Endothelial cell (in vitro differentiated cells): ENCODE data around the gene NEDD1. TPM values are rescaled to one million over a fixed set of nuclear protein-coding genes. Genes with fewer than 3 reads are reported as not detected.

Source experiments
- DNase-seq: peaks from one replicate; pipeline ENCODE4 v3.0.0; 2021; ENCODE audit warnings: low spot score
- H3K27ac Mint-ChIP-seq: one replicate; pipeline ENCODE4 v1.8.0; 2021; ENCODE audit warnings: mixed read lengths, inconsistent platforms; ENCODE audit not compliant: unreplicated experiment
- H3K27me3 Mint-ChIP-seq: one replicate; pipeline ENCODE4 v1.8.0; 2021; ENCODE audit warnings: mild to moderate bottlenecking, moderate library complexity, mixed read lengths, inconsistent platforms; ENCODE audit not compliant: unreplicated experiment
- H3K36me3 Mint-ChIP-seq: one replicate; pipeline ENCODE4 v1.8.0; 2021; ENCODE audit warnings: mild to moderate bottlenecking, low read depth, mixed read lengths, inconsistent platforms; ENCODE audit not compliant: unreplicated experiment
- H3K4me1 Mint-ChIP-seq: one replicate; pipeline ENCODE4 v1.8.0; 2021; ENCODE audit warnings: mild to moderate bottlenecking, mixed read lengths, inconsistent platforms; ENCODE audit not compliant: unreplicated experiment
- H3K4me3 Mint-ChIP-seq: one replicate; pipeline ENCODE4 v1.8.0; 2021; ENCODE audit warnings: mild to moderate bottlenecking, mixed read lengths, inconsistent platforms; ENCODE audit not compliant: unreplicated experiment
- H3K9me3 Mint-ChIP-seq: one replicate; pipeline ENCODE4 v1.8.0; 2021; ENCODE audit warnings: mixed read lengths, inconsistent platforms; ENCODE audit not compliant: unreplicated experiment
- total RNA-seq: library from RNA; stranded (reverse); fragmentation: NEBNext Ultra II Directional; extraction: Animal tissue kit (Norgen Biotek cat#: 25700); gene quantifications from one replicate; pipeline ENCODE4 v1.2.1, GENCODE V29; 2021; ENCODE audit not compliant: unreplicated experiment
- TF ChIP-seq, protein P1 (sequence below): fragments of 200-600 bp; sonication (generic); IDR thresholded peaks from one replicate; pipeline ENCODE4 v1.5.0; 2021; ENCODE audit warnings: antibody characterized with exemption; ENCODE audit not compliant: unreplicated experiment

NEDD1 gene
- total RNA-seq, 1 donor from 2014 or later, result 18.4 TPM

DNA sequence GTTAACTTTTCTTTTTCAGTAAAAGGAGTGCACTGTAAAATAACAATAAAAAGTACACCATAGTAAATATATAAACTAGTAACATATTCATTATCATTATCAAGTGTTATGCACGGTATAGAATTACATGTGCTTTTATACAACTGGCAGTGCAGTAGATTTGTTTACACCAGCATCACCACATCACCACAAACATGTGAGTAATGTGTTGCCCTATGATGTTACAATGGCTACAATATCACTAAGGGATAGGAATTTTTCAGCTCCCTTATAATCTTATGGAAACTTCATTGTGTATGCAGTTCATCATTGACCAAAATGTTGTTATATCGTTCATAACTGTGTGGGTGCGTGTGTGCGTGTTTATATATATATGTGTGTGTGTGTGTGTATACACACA lies 23.5 kb upstream of the NEDD1 start:
- no peak for DNase-seq
- no peak overlapping the region for H3K4me3 Mint-ChIP-seq
- no peaks in the 10 kb centered on the region for H3K9me3 Mint-ChIP-seq
- no peaks in the 10 kb centered on the region for H3K36me3 Mint-ChIP-seq
- H3K27ac Mint-ChIP-seq, result no peak overlapping the region
- H3K4me1 Mint-ChIP-seq, result no peaks in the 10 kb centered on the region
- TF ChIP-seq, protein P1, sequence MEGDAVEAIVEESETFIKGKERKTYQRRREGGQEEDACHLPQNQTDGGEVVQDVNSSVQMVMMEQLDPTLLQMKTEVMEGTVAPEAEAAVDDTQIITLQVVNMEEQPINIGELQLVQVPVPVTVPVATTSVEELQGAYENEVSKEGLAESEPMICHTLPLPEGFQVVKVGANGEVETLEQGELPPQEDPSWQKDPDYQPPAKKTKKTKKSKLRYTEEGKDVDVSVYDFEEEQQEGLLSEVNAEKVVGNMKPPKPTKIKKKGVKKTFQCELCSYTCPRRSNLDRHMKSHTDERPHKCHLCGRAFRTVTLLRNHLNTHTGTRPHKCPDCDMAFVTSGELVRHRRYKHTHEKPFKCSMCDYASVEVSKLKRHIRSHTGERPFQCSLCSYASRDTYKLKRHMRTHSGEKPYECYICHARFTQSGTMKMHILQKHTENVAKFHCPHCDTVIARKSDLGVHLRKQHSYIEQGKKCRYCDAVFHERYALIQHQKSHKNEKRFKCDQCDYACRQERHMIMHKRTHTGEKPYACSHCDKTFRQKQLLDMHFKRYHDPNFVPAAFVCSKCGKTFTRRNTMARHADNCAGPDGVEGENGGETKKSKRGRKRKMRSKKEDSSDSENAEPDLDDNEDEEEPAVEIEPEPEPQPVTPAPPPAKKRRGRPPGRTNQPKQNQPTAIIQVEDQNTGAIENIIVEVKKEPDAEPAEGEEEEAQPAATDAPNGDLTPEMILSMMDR, result no peak
- H3K27me3 Mint-ChIP-seq, result no peaks in the 10 kb centered on the region

DNA sequence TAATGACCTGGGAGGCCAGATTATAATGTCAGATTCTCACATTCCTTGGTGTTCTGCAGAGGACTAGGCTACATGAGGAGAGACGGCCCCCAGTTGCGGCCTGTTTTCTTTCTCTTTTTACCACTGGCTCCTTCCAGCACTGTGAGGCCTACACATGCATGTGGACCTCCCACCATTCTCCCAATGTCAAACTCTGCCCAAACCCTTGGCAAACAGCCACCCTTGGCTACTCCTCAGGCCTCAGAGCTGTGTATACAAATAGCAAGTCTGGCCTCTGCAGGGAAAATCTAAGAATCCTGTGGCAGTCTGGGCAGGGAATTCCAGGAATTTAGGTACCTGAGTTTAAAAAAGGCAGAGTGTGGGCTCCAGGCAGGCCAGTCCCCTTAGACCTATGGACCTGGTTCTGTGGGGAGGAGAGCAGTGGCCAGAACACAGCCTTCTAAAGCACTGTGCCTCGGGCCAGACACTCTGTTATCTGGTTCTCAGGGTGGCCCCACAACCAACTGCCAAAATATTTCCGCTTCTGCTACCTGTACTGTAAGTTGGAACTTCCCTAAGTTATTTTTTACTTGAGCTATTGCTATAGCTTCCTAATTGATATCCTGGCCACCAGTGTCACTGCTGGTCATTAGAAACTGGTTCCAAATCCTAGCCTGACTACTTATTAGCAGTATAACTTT lies 19.9 kb upstream of the NEDD1 start:
- Mint-ChIP-seq H3K4me1 (peaks cover 2% of the 10 kb centered on the region), H3K9me3 (no peaks in the 10 kb centered on the region), H3K27ac (no peak overlapping the region), H3K36me3 (no peaks in the 10 kb centered on the region), H3K27me3 (no peaks in the 10 kb centered on the region), H3K4me3 (no peak overlapping the region)
- DNase-seq, result no peak
- TF ChIP-seq, protein P1, result no peak

DNA sequence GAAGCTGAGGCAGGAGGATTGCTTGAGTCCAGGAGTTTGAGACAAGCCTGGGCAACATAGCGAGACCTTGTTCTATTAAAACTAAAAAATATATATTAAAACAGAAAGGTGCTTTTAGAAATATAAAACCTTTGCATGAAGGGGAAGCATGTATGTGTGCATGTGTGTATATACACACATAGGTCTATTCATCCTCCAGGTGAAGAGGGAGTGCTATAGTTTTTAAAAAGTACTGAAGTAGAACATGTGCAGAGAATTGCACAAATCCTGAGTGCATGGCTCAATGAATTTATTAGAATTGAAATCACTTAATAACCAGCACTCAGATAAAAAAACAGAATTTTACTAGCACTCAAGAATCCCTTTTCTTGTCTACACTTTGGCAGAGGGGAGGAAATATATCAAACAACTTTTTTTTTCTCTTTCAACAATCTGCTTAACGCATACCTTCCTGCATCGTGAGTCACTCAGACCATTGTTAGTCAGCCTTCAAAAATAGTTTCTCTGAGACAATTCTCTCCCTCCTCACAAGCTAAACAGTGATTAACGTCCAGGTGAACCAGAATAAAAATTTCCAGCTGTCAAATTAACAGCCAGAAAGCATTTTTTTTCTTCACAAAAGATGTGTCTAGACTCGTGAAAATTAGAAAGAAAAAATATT lies 17.7 kb upstream of the NEDD1 start:
- no peaks in the 10 kb centered on the region for H3K9me3 Mint-ChIP-seq
- no peak overlapping the region for H3K4me3 Mint-ChIP-seq
- H3K4me1 Mint-ChIP-seq, result peaks cover 2% of the 10 kb centered on the region
- H3K27ac Mint-ChIP-seq, result no peak overlapping the region
- H3K36me3 Mint-ChIP-seq, result peaks cover 4% of the 10 kb centered on the region
- no peak for DNase-seq
- TF ChIP-seq, protein P1, result no peak
- H3K27me3 Mint-ChIP-seq, result peaks cover 2% of the 10 kb centered on the region

DNA sequence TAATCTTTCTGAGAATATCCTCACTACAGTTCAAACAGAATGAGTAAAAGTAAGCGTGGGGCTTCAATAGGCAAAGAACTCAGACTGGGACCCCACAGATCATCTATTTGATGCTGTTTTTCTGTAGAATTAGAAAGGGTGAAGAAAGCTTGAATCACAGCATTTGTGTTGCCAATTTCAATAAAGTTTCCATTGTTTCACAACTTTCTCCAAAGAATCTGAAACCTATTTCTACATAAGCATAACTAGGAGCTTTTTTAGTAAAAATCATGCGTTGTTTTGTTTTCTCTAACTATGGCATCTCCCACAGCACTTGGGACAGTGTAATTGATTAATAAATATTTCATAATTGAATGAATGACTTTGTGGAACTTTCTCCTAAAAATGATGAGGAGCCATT lies 16.7 kb upstream of the NEDD1 start:
- no peak overlapping the region for H3K27ac Mint-ChIP-seq
- TF ChIP-seq, protein P1, result no peak
- peaks cover 4% of the 10 kb centered on the region for H3K36me3 Mint-ChIP-seq
- peaks cover 2% of the 10 kb centered on the region for H3K4me1 Mint-ChIP-seq
- DNase-seq, result no peak
- H3K9me3 Mint-ChIP-seq, result no peaks in the 10 kb centered on the region
- no peak overlapping the region for H3K4me3 Mint-ChIP-seq
- peaks cover 2% of the 10 kb centered on the region for H3K27me3 Mint-ChIP-seq

DNA sequence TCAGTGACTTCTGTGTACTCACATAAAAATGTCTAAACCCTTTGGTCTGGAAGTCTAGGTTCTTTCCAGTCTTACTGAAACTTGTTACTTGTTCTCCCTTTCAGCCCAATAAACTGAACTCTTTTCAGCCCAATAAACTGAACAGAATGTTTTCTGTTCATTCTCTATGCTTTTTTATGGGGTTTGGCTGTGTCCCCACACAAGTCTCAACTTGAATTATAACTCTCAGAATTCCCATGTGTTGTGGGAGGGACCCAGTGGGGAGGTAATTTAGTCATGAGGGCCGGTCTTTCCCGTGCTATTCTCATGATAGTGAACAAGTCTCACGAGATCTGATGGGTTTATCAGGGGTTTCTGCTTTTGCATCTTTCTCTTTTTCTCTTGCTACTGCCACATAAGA lies 15.0 kb upstream of the NEDD1 start:
- no peak overlapping the region for H3K4me3 Mint-ChIP-seq
- no peak for DNase-seq
- H3K27ac Mint-ChIP-seq, result no peak overlapping the region
- peaks cover 4% of the 10 kb centered on the region for H3K36me3 Mint-ChIP-seq
- TF ChIP-seq, protein P1, result no peak
- H3K4me1 Mint-ChIP-seq, result peaks cover 2% of the 10 kb centered on the region
- no peaks in the 10 kb centered on the region for H3K9me3 Mint-ChIP-seq
- peaks cover 2% of the 10 kb centered on the region for H3K27me3 Mint-ChIP-seq
